Keratinocyte (primary cell): ENCODE data around the gene BABAM2.

Source experiments
- CTCF ChIP-seq, 3 experiments: IDR thresholded peaks in 1 of 3; conservative IDR thresholded peaks in 1 of 3; optimal IDR thresholded peaks in 1 of 3; 2 replicates in 2 of 3; 3 replicates in 1 of 3; pipeline versions ENCODE3 to v1.5.1; 2011; ENCODE audit warnings: low read length in 3 of 3, mild to moderate bottlenecking in 3 of 3, moderate library complexity in 2 of 3, control low read depth in 1 of 3, inconsistent platforms in 1 of 3; ENCODE audit not compliant: insufficient read depth in 2 of 3; ENCODE audit errors: extremely low read depth in 1 of 3
- EZH2 ChIP-seq: IDR thresholded peaks from one replicate; pipeline ENCODE4 v1.6.1; 2012; ENCODE audit warnings: inconsistent platforms, mild to moderate bottlenecking, low read length, moderate library complexity

- TF ChIP-seq CTCF (optimal IDR thresholded peaks at IDR 0.05 in 1 of 3, IDR thresholded peaks at IDR 0.05 in 1 of 3, conservative IDR thresholded peaks at IDR 0.05 in 1 of 3; ENCODE audit: extremely low read depth in 1 of 3, insufficient read depth in 2 of 3, low read length in 3 of 3) (no peak), EZH2 (no peak)
These were observed 492.2 kb downstream of the BABAM2 start for GRCh38 chr2:28382755-28383154.
